CD4-positive, alpha-beta memory T cell (primary cell): ENCODE measurements around the gene MED13L. TPM values are rescaled to one million over a fixed set of nuclear protein-coding genes. Genes with fewer than 3 reads are reported as not detected.

Experiments
- CTCF ChIA-PET: fragments of 350-600 bp; sonication (Branson Sonifier 250); formaldehyde crosslinking; loops from one replicate; lab custom pipeline; 2021; ENCODE audit warnings: inconsistent platforms; ENCODE audit not compliant: partially characterized antibody; lab: Charles Lee
- POLR2A ChIA-PET: fragments of 350-600 bp; sonication (Branson Sonifier 250); formaldehyde crosslinking; loops from one replicate; lab custom pipeline; 2021; ENCODE audit not compliant: partially characterized antibody; lab: Charles Lee
- DNase-seq, 5 donors: peaks; one replicate each; pipeline versions ENCODE4 v3.0.0 to v3.0.0-alpha.2; 2020 to 2022; ENCODE audit warnings: mixed read lengths in 1 of 5
- H3K27ac ChIP-seq: one replicate; pipeline ENCODE4 v1.7.0; 2013; ENCODE audit warnings: low read depth, low read length
- H3K27me3 ChIP-seq: 2 replicates; pipeline ENCODE4 v1.7.0; 2013; ENCODE audit warnings: mild to moderate bottlenecking, low read length, moderate library complexity; ENCODE audit not compliant: insufficient read depth
- H3K36me3 ChIP-seq: 2 replicates; pipeline ENCODE4 v1.7.0; 2013; ENCODE audit warnings: mild to moderate bottlenecking, low read length, moderate library complexity; ENCODE audit not compliant: insufficient read depth
- H3K4me1 ChIP-seq: 2 replicates; pipeline ENCODE4 v1.7.0; 2013; ENCODE audit warnings: mild to moderate bottlenecking, low read length, moderate library complexity; ENCODE audit not compliant: insufficient read depth
- H3K4me3 ChIP-seq, 2 donors: one replicate each; pipeline ENCODE4 v1.7.0; 2013; ENCODE audit warnings: low read length in 2 of 2, mild to moderate bottlenecking in 1 of 2
- H3K9me3 ChIP-seq, 2 donors: one replicate each; pipeline ENCODE4 v1.7.0; 2013; ENCODE audit warnings: low read length in 2 of 2, control low read depth in 1 of 2; ENCODE audit not compliant: control insufficient read depth in 1 of 2
- H3K27ac Mint-ChIP-seq, 7 donors: one replicate each; pipeline ENCODE4 v1.8.0; 2020 to 2021; ENCODE audit warnings: mixed read lengths in 7 of 7, mild to moderate bottlenecking in 6 of 7, inconsistent platforms in 3 of 7, moderate library complexity in 3 of 7
- H3K27me3 Mint-ChIP-seq, 2 donors: one replicate each; pipeline ENCODE4 v1.8.0; 2020 to 2021; ENCODE audit warnings: mixed read lengths in 2 of 2
- H3K36me3 Mint-ChIP-seq, 2 donors: one replicate each; pipeline ENCODE4 v1.8.0; 2020 to 2021; ENCODE audit warnings: mixed read lengths in 2 of 2, inconsistent platforms in 1 of 2, mild to moderate bottlenecking in 1 of 2
- H3K4me1 Mint-ChIP-seq, 4 donors: one replicate each; pipeline ENCODE4 v1.8.0; 2020 to 2021; ENCODE audit warnings: mixed read lengths in 4 of 4, mild to moderate bottlenecking in 1 of 4
- H3K4me3 Mint-ChIP-seq, 8 donors: one replicate each; pipeline ENCODE4 v1.8.0; 2020 to 2021; ENCODE audit warnings: mixed read lengths in 8 of 8, mild to moderate bottlenecking in 7 of 8, moderate library complexity in 6 of 8, inconsistent platforms in 3 of 8
- H3K9me3 Mint-ChIP-seq, 8 donors: one replicate each; pipeline ENCODE4 v1.8.0; 2020 to 2021; ENCODE audit warnings: mixed read lengths in 8 of 8, mild to moderate bottlenecking in 5 of 8, inconsistent platforms in 3 of 8, moderate library complexity in 1 of 8
- intact Hi-C: fragments of 100-400 bp; cut with micrococcal nuclease; formaldehyde crosslinking; loops from one replicate; pipeline ENCODE4 v1.15.1; 2023
- polyA plus RNA-seq, 2 donors: library from polyadenylated mRNA; unstranded; fragments of 300-500 nt; fragmentation: Illumina TruSeq; gene quantifications; one replicate each; pipeline ENCODE4 v1.2.3, GENCODE V29; 2021
- total RNA-seq, 2 experiments: library from RNA; stranded (reverse); gene quantifications; one replicate each; pipeline ENCODE4 v1.2.3, GENCODE V29; 2021

MED13L gene
- total and polyA plus RNA-seq, 4 experiments from 2014 or later, result 3.8 to 156 (median 81.1) TPM

GRCh38 chr12:116297224-116297834 lies 19.8 kb upstream of the MED13L start:
- H3K9me3 ChIP-seq, result no peaks in the 10 kb centered on the region
- intact Hi-C loops, result no loop called here
- peaks cover 0 to 3% (median 0%) of the 10 kb centered on the region in 8 donors for H3K9me3 Mint-ChIP-seq
- H3K4me3 ChIP-seq, result no peak overlapping the region
- no peaks in the 10 kb centered on the region for H3K4me1 Mint-ChIP-seq
- ChIA-PET POLR2A (no interaction called here), CTCF (no interaction called here)
- peaks cover 6% of the 10 kb centered on the region in 2 donors for H3K27me3 Mint-ChIP-seq
- H3K36me3 Mint-ChIP-seq, result peaks cover 0 to 3% of the 10 kb centered on the region in 2 donors
- H3K27me3 ChIP-seq, result no peaks in the 10 kb centered on the region
- no peak overlapping the region for H3K27ac Mint-ChIP-seq
- no peaks in the 10 kb centered on the region for H3K36me3 ChIP-seq
- no peaks in the 10 kb centered on the region for H3K4me1 ChIP-seq
- no peak overlapping the region for H3K4me3 Mint-ChIP-seq
- no peak for DNase-seq
- H3K27ac ChIP-seq, result no peak overlapping the region

DNA sequence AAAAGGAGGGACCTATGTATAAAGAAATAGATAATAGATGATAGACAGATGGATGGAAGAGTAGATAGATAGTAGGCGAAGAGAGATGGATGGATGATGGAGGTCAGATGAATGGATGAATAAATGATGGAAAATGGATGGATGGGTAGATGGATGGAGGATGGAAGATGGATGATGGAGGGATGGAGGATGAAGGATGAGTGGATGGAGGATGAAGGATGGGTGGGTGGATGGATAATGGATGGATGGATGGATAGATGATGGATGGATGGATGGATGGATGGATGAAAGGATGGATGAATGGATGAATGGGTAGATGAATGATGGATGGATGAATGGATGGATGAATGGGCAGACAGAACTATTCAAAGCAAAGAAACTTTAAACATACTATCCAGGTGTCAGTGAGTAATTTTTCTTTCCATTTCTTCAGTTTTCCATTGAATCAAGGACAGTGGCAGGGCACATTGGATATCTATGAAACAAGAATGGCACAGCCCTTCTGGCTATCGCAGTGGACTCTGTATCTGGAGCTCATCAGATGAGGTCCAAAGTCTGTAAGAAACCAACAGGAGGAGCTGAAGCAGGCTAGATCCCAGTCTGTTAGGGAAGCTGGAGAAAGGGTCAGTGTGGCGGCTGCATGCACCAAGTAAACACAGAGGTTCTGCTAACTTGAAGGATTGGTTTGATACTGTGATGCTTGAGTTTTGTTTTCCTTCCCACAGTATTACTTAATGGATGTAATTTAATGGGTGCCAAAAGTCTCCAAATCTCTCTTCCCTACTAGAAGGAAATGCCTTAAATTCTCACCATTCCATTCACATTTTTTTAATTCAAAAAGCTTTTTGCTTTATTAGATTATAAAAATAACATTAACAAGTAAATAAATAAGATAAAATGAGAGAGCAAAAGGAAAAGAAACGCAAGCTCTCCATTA lies 18.1 kb upstream of the MED13L start:
- no peaks in the 10 kb centered on the region for H3K27me3 ChIP-seq
- no peaks in the 10 kb centered on the region for H3K9me3 ChIP-seq
- Mint-ChIP-seq H3K9me3 (peaks cover 0 to 3% (median 0%) of the 10 kb centered on the region in 8 donors), H3K4me1 (no peaks in the 10 kb centered on the region), H3K27ac (peak overlapping the region in 1 of 7 donors; percentile 69), H3K27me3 (peaks cover 6% of the 10 kb centered on the region in 2 donors), H3K36me3 (peaks cover 0 to 3% of the 10 kb centered on the region in 2 donors), H3K4me3 (no peak overlapping the region)
- intact Hi-C loops, result no loop called here
- DNase-seq, result no peak
- H3K36me3 ChIP-seq, result no peaks in the 10 kb centered on the region
- no peak overlapping the region for H3K4me3 ChIP-seq
- H3K27ac ChIP-seq, result no peak overlapping the region
- ChIA-PET POLR2A (no interaction called here), CTCF (interaction anchor here (1.0 to 2.0 kb wide), 2 partner anchors 11 to 60 kb away, joined by 3 to 4 read pairs; no protein-coding TSS in a partner anchor)
- H3K4me1 ChIP-seq, result no peaks in the 10 kb centered on the region

- CTCF ChIA-PET, result interaction anchor here (2.0 kb wide), 1 partner anchor 59 kb away, joined by 4 read pairs; no protein-coding TSS in a partner anchor
- Histone ChIP-seq H3K27ac (no peak overlapping the region), H3K36me3 (no peaks in the 10 kb centered on the region), H3K4me1 (no peaks in the 10 kb centered on the region), H3K27me3 (no peaks in the 10 kb centered on the region), H3K9me3 (no peaks in the 10 kb centered on the region), H3K4me3 (no peak overlapping the region)
- H3K36me3 Mint-ChIP-seq, result peaks cover 0 to 3% of the 10 kb centered on the region in 2 donors
- POLR2A ChIA-PET, result no interaction called here
- no peak for DNase-seq
- no peak overlapping the region for H3K27ac Mint-ChIP-seq
- H3K9me3 Mint-ChIP-seq, result peaks cover 0 to 3% (median 0%) of the 10 kb centered on the region in 8 donors
- no peak overlapping the region for H3K4me3 Mint-ChIP-seq
- intact Hi-C loops, result no loop called here
- no peaks in the 10 kb centered on the region for H3K4me1 Mint-ChIP-seq
- peaks cover 4 to 6% of the 10 kb centered on the region in 2 donors for H3K27me3 Mint-ChIP-seq
Observed at GRCh38 chr12:116294454-116295165, 17.1 kb upstream of the MED13L start.

DNA sequence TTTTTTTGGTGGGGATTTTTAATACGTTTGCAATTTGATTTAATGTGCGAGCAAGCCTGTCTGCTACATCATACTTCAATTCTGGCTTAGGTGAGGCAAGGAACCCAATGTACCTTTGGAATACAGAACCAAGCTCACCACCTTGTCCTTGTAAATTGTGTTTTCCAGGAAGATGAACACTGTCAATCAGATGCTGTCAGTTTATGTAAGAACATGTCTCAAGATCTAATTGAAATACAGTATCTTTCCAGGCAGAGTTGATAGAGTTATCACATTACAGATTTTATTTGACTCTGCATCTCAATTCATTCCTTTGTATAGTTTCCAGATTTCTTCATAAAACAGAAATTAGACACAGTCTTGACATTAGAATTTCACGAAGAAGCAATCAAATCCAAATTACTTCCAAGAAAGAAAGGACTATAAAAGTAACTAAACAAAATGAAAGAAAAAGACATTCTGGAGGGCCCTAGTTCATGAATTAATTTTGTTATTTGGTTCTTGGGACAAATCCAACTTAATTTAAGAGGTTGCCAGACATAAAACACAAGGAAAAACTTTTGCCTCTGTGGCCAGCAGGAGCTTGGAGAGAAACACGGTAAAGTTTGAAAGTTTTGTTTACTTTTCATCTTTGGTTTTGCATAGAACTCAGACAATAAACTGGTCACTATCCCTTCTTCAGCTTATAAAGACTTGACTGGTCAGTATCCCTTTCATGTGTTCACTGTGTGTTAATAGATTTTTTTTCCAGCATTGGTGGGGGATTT lies 16.4 kb upstream of the MED13L start:
- Histone ChIP-seq H3K9me3 (no peaks in the 10 kb centered on the region), H3K27me3 (no peaks in the 10 kb centered on the region), H3K36me3 (no peaks in the 10 kb centered on the region), H3K4me1 (no peaks in the 10 kb centered on the region), H3K27ac (no peak overlapping the region), H3K4me3 (no peak overlapping the region)
- intact Hi-C loops, result no loop called here
- no peak overlapping the region for H3K4me3 Mint-ChIP-seq
- peaks cover 0 to 3% of the 10 kb centered on the region in 2 donors for H3K36me3 Mint-ChIP-seq
- DNase-seq, result no peak
- H3K27me3 Mint-ChIP-seq, result peaks cover 4 to 6% of the 10 kb centered on the region in 2 donors
- H3K9me3 Mint-ChIP-seq, result peaks cover 0 to 3% (median 0%) of the 10 kb centered on the region in 8 donors
- no peak overlapping the region for H3K27ac Mint-ChIP-seq
- POLR2A ChIA-PET, result no interaction called here
- H3K4me1 Mint-ChIP-seq, result no peaks in the 10 kb centered on the region
- CTCF ChIA-PET, result interaction anchor here (0.5 to 2.0 kb wide), 2 partner anchors 52 to 58 kb away, joined by 4 to 5 read pairs; no protein-coding TSS in a partner anchor

GRCh38 chr12:116291218-116291617 lies 13.7 kb upstream of the MED13L start:
- CTCF ChIA-PET, result no interaction called here
- H3K27ac Mint-ChIP-seq, result peak overlapping the region in 1 of 7 donors; percentile 7

GRCh38 chr12:116288735-116289134 lies 11.2 kb upstream of the MED13L start:
- POLR2A ChIA-PET, result no interaction called here
- intact Hi-C loops, result no loop called here
- CTCF ChIA-PET, result no interaction called here
- peak overlapping the region in 1 of 7 donors; percentile 5 for H3K27ac Mint-ChIP-seq
- no peaks in the 10 kb centered on the region for H3K4me1 Mint-ChIP-seq
- H3K27ac ChIP-seq, result no peak overlapping the region
- H3K36me3 ChIP-seq, result no peaks in the 10 kb centered on the region
- no peak overlapping the region for H3K4me3 ChIP-seq
- H3K36me3 Mint-ChIP-seq, result no peaks in the 10 kb centered on the region
- no peaks in the 10 kb centered on the region for H3K4me1 ChIP-seq
- H3K4me3 Mint-ChIP-seq, result no peak overlapping the region
- H3K27me3 ChIP-seq, result no peaks in the 10 kb centered on the region
- H3K27me3 Mint-ChIP-seq, result no peaks in the 10 kb centered on the region
- DNase-seq, result no peak
- no peaks in the 10 kb centered on the region for H3K9me3 ChIP-seq
- peaks cover 0 to 2% (median 0%) of the 10 kb centered on the region in 8 donors for H3K9me3 Mint-ChIP-seq

More at GRCh38 chr12:116291218-116291617, 13.7 kb upstream of the MED13L start:
- no peak overlapping the region for H3K4me3 ChIP-seq
- DNase-seq, result no peak
- H3K27me3 Mint-ChIP-seq, result peaks cover 3 to 4% of the 10 kb centered on the region in 2 donors
- H3K4me3 Mint-ChIP-seq, result no peak overlapping the region
- no peaks in the 10 kb centered on the region for H3K36me3 ChIP-seq
- H3K27me3 ChIP-seq, result no peaks in the 10 kb centered on the region
- POLR2A ChIA-PET, result no interaction called here
- H3K36me3 Mint-ChIP-seq, result no peaks in the 10 kb centered on the region
- H3K4me1 Mint-ChIP-seq, result no peaks in the 10 kb centered on the region
- H3K9me3 ChIP-seq, result no peaks in the 10 kb centered on the region
- H3K27ac ChIP-seq, result no peak overlapping the region
- no peaks in the 10 kb centered on the region for H3K4me1 ChIP-seq
- intact Hi-C loops, result no loop called here
- H3K9me3 Mint-ChIP-seq, result peaks cover 0 to 2% (median 0%) of the 10 kb centered on the region in 8 donors
